T-cell (primary cell): ENCODE results near the gene NPB. TPM values are rescaled to one million over a fixed set of nuclear protein-coding genes. Genes with fewer than 3 reads are reported as not detected.
A peak's percentile ranks its signal among the peaks of the same experiment; 100 is the strongest.

Experiments used
- ATAC-seq, 4 experiments: fragments of 200-7000 bp in 3 of 4; fragments of 150-1000 bp in 1 of 4; cut with Tn5 transposase; replicated peaks in 1 of 4; 1 replicate in 3 of 4; 2 replicates in 1 of 4; pipeline ENCODE4 v1.10.0; 2021; ENCODE audit warnings: moderate library complexity in 3 of 4, mild to moderate bottlenecking in 2 of 4, moderate number of reproducible peaks in 1 of 4
- CTCF ChIA-PET, 2 donors: fragments of 300-600 bp; sonication (Branson Sonifier 250); formaldehyde crosslinking; loops; one replicate each; lab custom pipeline; 2022; ENCODE audit warnings: antibody characterized with exemption in 2 of 2; lab: Charles Lee
- POLR2A ChIA-PET, 2 donors: fragments of 300-600 bp; sonication (Branson Sonifier 250); formaldehyde crosslinking; loops; one replicate each; lab custom pipeline; 2022; ENCODE audit warnings: antibody characterized with exemption in 2 of 2; lab: Charles Lee
- DNase-seq, 35 experiments: peaks; one replicate each; pipeline versions ENCODE4 v3.0.0 to v3.0.0-alpha.2; 2013 to 2023
- H3K27ac ChIP-seq: one replicate; pipeline ENCODE4 v1.5.1; 2013; ENCODE audit warnings: low read length
- H3K27me3 ChIP-seq, 2 experiments: replicated peaks in 1 of 2; 1 replicate in 1 of 2; 2 replicates in 1 of 2; pipeline versions ENCODE4 v1.6.1 to v1.7.0; 2013; ENCODE audit warnings: low read length in 1 of 2, mixed read lengths in 1 of 2; ENCODE audit not compliant: control insufficient read depth in 2 of 2, insufficient read depth in 2 of 2; ENCODE audit errors: extremely low read depth in 1 of 2
- H3K36me3 ChIP-seq, 2 donors: 1 replicate in 1 of 2; 2 replicates in 1 of 2; pipeline versions ENCODE4 v1.6.1 to v1.7.0; 2013; ENCODE audit warnings: low read length in 1 of 2; ENCODE audit not compliant: control insufficient read depth in 2 of 2, insufficient read depth in 1 of 2; ENCODE audit errors: extremely low read depth in 1 of 2
- H3K4me1 ChIP-seq, 2 experiments: 1 replicate in 1 of 2; 2 replicates in 1 of 2; pipeline versions ENCODE4 v1.6.1 to v1.7.0; 2013; ENCODE audit warnings: low read length in 2 of 2, mixed read lengths in 1 of 2; ENCODE audit not compliant: insufficient read depth in 2 of 2, control insufficient read depth in 1 of 2; ENCODE audit errors: extremely low read depth in 1 of 2
- H3K4me3 ChIP-seq, 2 donors: 1 replicate in 1 of 2; 2 replicates in 1 of 2; pipeline versions ENCODE4 v1.5.1 to v1.7.0; 2013; ENCODE audit warnings: mild to moderate bottlenecking in 2 of 2, low read length in 1 of 2, moderate library complexity in 1 of 2; ENCODE audit not compliant: control insufficient read depth in 1 of 2; ENCODE audit errors: extremely low read depth in 1 of 2
- H3K9me3 ChIP-seq: 2 replicates; pipeline ENCODE4 v1.7.0; 2013
- H3K27ac Mint-ChIP-seq, 2 donors: one replicate each; pipeline ENCODE4 v1.8.0; 2020 to 2021; ENCODE audit warnings: mild to moderate bottlenecking in 2 of 2, mixed read lengths in 2 of 2
- H3K27me3 Mint-ChIP-seq, 2 donors: one replicate each; pipeline ENCODE4 v1.8.0; 2021 to 2022; ENCODE audit warnings: mixed read lengths in 2 of 2
- H3K36me3 Mint-ChIP-seq: one replicate; pipeline ENCODE4 v1.8.0; 2021; ENCODE audit warnings: mixed read lengths
- H3K4me1 Mint-ChIP-seq, 3 donors: one replicate each; pipeline ENCODE4 v1.8.0; 2020 to 2022; ENCODE audit warnings: mixed read lengths in 3 of 3, mild to moderate bottlenecking in 1 of 3
- H3K4me3 Mint-ChIP-seq, 3 donors: one replicate each; pipeline ENCODE4 v1.8.0; 2020 to 2022; ENCODE audit warnings: mild to moderate bottlenecking in 3 of 3, mixed read lengths in 3 of 3, moderate library complexity in 3 of 3
- H3K9me3 Mint-ChIP-seq, 3 donors: one replicate each; pipeline ENCODE4 v1.8.0; 2020 to 2022; ENCODE audit warnings: mixed read lengths in 3 of 3
- WGBS: methylation state at CpG from one replicate; pipeline ENCODE4 v1.1.5; 2013; ENCODE audit warnings: missing lambda C conversion rate; ENCODE audit not compliant: insufficient coverage; 5-methylcytosine and 5-hydroxymethylcytosine counted together
- total RNA-seq, 35 experiments: library from RNA in 6 of 35; stranded (reverse) in 6 of 35; fragments of 120-200 nt in 1 of 35; gene quantifications; one replicate each; pipeline versions ENCODE4 v1.2.1 to v1.2.4 and lab custom pipeline; 2013 to 2026

Gene NPB
- total RNA-seq, result under 1 TPM; 0.16 to 0.51 (median 0.41) TPM
- 0.13 TPM for total RNA-seq (2013)
- 0 to 1.0 (median 0.21) reads per million in 29 experiments for total RNA-seq (lab: John Stamatoyannopoulos, UW)

DNA sequence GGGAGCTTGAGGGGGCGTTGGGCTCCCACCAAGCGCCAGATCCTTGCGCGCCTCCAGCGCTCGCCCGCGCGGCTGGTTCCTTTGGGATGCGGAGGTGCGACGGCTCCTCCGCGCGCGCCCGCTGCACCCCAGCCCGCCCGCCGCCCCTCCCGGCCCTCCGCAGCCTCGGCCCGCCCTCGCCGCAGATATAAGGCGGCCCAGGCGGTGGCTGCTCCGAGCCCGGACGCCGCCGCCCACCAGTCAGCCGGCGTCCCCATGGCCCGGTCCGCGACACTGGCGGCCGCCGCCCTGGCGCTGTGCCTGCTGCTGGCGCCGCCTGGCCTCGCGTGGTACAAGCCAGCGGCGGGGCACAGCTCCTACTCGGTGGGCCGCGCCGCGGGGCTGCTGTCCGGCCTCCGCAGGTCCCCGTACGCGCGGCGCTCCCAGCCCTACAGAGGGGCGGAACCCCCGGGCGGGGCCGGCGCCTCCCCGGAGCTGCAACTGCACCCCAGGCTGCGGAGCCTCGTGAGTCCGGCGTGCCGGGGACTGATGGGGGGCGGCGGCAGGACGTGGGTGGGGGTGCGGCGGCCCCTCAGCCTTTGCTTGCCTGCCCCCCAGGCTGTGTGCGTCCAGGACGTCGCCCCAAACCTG is at the start of gene NPB:
TSS of gene NPB (plus strand) at position 216 of the 630 bp plus-strand sequence. CDS start at position 256, 40 bp downstream.
- Histone ChIP-seq H3K9me3 (no peaks in the 10 kb centered on the region), H3K4me3 (peak within 1 kb of the TSS in 1 of 2 donors; percentile 18), H3K27ac (no peak within 1 kb of the TSS), H3K4me1 (peaks cover 0 to 18% of the 10 kb centered on the region in 2 experiments), H3K36me3 (peaks cover 18 to 43% of the 10 kb centered on the region in 2 donors), H3K27me3 (peaks cover 0 to 23% of the 10 kb centered on the region in 2 experiments)
- ChIA-PET CTCF (no interaction called here), POLR2A (no interaction called here)
- Mint-ChIP-seq H3K27ac (no peak within 1 kb of the TSS), H3K9me3 (no peaks in the 10 kb centered on the region), H3K27me3 (peaks cover 8 to 14% of the 10 kb centered on the region in 2 donors), H3K4me1 (peaks cover 6 to 8% (median 6%) of the 10 kb centered on the region in 3 donors), H3K4me3 (peak within 1 kb of the TSS; percentile 7 to 57 (median 9)), H3K36me3 (peaks cover 19% of the 10 kb centered on the region)
- peak; percentile 53 to 67 (median 60) for ATAC-seq
- DNase-seq, result no peak
- 1% methylated on average over 79 of the region's 79 CpGs for WGBS

- no peak for DNase-seq
- H3K36me3 Mint-ChIP-seq, result peaks cover 22% of the 10 kb centered on the region
- peaks cover 7 to 28% (median 27%) of the 10 kb centered on the region in 3 donors for H3K4me1 Mint-ChIP-seq
- WGBS, result 94% methylated on average over 23 of the region's 29 CpGs
- no peak overlapping the region for H3K27ac ChIP-seq
- H3K9me3 Mint-ChIP-seq, result no peaks in the 10 kb centered on the region
- no peaks in the 10 kb centered on the region for H3K27me3 ChIP-seq
- no peaks in the 10 kb centered on the region for H3K27me3 Mint-ChIP-seq
- ATAC-seq, result peak in 2 of 4 experiments; percentile 39 to 50
- H3K9me3 ChIP-seq, result no peaks in the 10 kb centered on the region
- H3K27ac Mint-ChIP-seq, result no peak overlapping the region
- H3K4me3 ChIP-seq, result no peak overlapping the region
- ChIA-PET CTCF (interaction anchor here (0.6 kb wide), 3 partner anchors 118 to 514 kb away, joined by 4 read pairs; partner anchors contain the start of gene SLC25A10 (in 1 of the 2)), POLR2A (interaction anchor here in 1 of 2 donors (0.7 kb wide), 1 partner anchor 152 kb away, joined by 3 read pairs; the partner anchor contains the start of gene MRPL12)
- no peak overlapping the region for H3K4me3 Mint-ChIP-seq
- H3K4me1 ChIP-seq, result peaks cover 7 to 31% of the 10 kb centered on the region in 2 experiments
- peaks cover 13 to 65% of the 10 kb centered on the region in 2 donors for H3K36me3 ChIP-seq
These were observed 46.9 kb upstream of the NPB start for GRCh38 chr17:81854974-81855774.

DNA sequence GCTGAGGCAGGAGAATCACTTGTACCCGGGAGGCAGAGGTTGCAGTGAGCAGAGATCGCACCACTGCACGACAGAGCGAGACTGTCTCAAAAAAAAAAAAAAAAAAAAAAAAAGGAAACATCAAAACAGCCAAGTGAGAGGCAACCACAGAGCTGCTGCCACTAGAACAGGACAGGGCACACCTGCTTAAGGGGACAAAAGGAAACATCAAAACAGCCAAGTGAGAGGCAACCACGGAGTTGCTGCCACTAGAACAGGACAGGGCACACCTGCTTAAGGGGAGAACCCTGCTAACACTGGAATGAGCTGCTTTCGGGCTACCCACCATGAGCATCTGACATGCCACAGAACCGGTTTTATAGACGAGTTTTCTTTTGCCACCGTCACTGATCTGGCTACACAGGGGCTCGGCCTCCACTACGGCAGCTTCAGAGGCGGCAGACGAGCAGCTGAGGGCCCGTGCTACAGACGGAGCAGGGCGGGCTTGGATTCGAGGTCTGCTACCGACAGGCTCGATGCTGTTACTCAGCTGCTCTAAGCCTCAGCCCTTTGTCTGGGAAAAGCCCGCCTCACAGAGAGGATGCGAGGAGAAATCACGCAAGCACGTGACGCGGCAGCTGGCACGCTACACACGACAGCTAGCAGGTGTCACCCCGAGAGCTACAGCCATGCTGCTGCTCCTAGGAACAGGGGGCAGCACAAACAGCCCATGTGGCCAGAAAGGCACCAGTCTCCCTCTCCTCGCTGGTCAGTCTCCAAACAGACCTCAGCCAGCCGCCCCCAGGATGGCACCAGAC is 43.7 kb upstream of the NPB start:
- ATAC-seq (no peak), DNase-seq (no peak)
- H3K9me3 Mint-ChIP-seq, result no peaks in the 10 kb centered on the region
- H3K4me1 Mint-ChIP-seq, result peaks cover 26 to 49% (median 40%) of the 10 kb centered on the region in 3 donors
- POLR2A ChIA-PET, result interaction anchor here in 1 of 2 donors (0.7 kb wide), 1 partner anchor 290 kb away, joined by 14 read pairs; no protein-coding TSS in a partner anchor
- no peak overlapping the region for H3K27ac ChIP-seq
- 88% methylated on average over 27 of the region's 30 CpGs for WGBS
- H3K27me3 ChIP-seq, result no peaks in the 10 kb centered on the region
- CTCF ChIA-PET, result no interaction called here
- peaks cover 10 to 47% of the 10 kb centered on the region in 2 experiments for H3K4me1 ChIP-seq
- no peaks in the 10 kb centered on the region for H3K27me3 Mint-ChIP-seq
- H3K36me3 Mint-ChIP-seq, result peaks cover 20% of the 10 kb centered on the region
- H3K4me3 Mint-ChIP-seq, result peak overlapping the region; percentile 84 to 88 (median 85)
- H3K27ac Mint-ChIP-seq, result no peak overlapping the region
- no peak overlapping the region for H3K4me3 ChIP-seq
- peaks cover 15 to 45% of the 10 kb centered on the region in 2 donors for H3K36me3 ChIP-seq
- H3K9me3 ChIP-seq, result no peaks in the 10 kb centered on the region

DNA sequence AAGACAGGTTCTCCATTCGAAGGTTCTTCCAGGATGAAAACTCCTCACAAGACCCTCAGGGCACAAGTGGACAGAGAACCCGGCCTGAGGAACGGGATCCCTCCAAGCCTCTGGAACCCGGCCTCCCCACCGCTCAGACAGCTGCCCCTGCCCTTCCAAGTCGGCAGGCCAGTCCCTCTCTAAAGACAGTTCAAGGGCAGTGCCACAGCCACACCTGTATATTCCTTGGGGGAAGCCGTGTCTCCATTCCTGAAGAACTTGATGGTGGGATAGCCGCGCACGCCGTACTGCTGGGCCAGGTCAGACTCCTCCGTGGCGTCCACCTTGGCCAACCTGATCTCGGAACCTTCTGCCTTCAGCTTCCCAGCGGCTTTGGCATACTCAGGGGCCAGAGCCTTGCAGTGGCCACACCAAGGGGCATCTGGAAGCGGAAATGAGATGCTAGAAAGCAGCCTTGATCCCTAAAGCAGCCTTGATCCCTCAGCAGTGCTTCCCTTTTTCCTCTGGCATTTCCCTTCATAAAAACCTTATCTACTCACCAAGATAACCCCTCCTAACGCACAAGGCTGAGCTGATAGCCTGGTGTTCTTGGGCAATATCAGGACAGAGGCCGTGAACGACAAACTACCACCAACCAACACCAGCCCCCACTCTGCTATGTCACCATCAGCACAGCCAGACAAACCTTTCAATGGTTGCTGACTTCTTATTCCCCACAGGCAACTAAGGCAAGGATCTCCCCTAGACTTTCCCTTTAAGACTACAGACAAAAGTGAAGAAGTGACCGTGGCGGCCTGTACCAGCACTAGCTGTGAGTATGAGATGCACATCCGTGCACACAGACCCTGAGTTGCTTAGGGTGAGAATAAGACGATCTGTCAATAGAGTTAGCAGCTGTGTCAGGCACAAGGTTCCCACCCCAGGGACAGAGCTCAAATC is 42.8 kb upstream of the NPB start:
- H3K4me3 ChIP-seq, result peak overlapping the region; percentile 51 to 66
- Mint-ChIP-seq H3K36me3 (peaks cover 18% of the 10 kb centered on the region), H3K9me3 (no peaks in the 10 kb centered on the region), H3K27ac (peak overlapping the region; percentile 82 to 83), H3K27me3 (no peaks in the 10 kb centered on the region), H3K4me3 (peak overlapping the region; percentile 84 to 88 (median 85)), H3K4me1 (peaks cover 30 to 53% (median 46%) of the 10 kb centered on the region in 3 donors)
- no peak for ATAC-seq
- no peaks in the 10 kb centered on the region for H3K27me3 ChIP-seq
- ChIA-PET POLR2A (interaction anchor here (0.5 kb wide), 2 partner anchors 14 to 26 kb away, joined by 3 to 8 read pairs; partner anchors contain the start of gene MCRIP1 (in 1 of the 2)), CTCF (no interaction called here)
- 80% methylated on average over 18 of the region's 23 CpGs for WGBS
- no peaks in the 10 kb centered on the region for H3K9me3 ChIP-seq
- peaks cover 11 to 43% of the 10 kb centered on the region in 2 donors for H3K36me3 ChIP-seq
- H3K27ac ChIP-seq, result peak overlapping the region; percentile 6
- H3K4me1 ChIP-seq, result peaks cover 10 to 52% of the 10 kb centered on the region in 2 experiments
- no peak for DNase-seq

DNA sequence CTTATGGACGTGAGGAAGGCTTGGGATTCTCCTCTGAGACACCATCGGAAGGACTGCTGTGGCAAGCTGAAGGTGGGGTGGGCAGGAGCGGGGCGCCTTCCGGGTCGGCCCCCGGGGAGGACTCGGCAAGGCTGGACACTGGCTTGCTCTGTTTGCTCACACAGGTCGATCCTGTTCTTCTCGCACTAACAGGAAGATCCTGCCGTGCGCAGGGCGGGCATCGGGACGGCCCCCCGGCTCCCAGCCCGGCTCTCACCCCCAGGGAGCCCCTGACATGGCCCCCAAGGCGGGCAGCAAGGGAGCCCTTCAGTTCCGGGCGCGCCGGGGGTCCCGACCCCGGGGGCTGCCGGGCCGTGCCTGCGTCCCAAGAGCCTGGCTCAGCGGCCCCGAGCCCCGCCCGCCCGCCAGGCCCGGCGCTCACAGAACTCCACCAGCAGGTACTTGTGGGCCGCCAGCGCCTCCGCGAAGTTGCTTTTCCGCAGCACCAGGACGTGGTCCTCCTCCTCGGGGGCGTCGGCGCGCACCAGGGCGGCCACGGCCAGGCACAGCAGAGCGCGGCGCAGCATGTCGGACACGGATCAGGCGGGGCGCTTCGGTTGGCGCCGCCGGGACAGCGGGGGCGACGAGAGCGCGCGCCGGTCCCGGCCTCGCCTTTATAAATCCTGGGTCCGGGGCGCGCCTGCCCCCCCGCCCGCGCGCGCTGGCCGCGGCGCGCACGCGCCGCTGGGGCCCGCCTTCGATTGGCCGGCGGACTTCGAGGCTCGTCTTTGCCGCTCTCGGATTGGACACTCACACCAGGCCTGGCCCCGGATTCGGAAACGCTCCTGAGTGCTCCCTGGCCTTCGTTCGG is 41.9 kb upstream of the NPB start, which contains the start of gene P4HB:
TSS of gene P4HB (minus strand) at position 630 of the 850 bp plus-strand sequence. CDS start at position 566, 64 bp downstream.
- WGBS, result under 1% methylated on average over 93 of the region's 95 CpGs
- ATAC-seq, result peak in 3 of 4 experiments; percentile 27 to 29 (median 27)

More for the DNA sequence above, 41.9 kb upstream of the NPB start, which contains the start of gene P4HB:
- ChIA-PET CTCF (no interaction called here), POLR2A (interaction anchor here in 1 of 2 donors (0.5 kb wide), 1 partner anchor 13 kb away, joined by 8 read pairs; no protein-coding TSS in a partner anchor)
- no peaks in the 10 kb centered on the region for H3K27me3 Mint-ChIP-seq
- peaks cover 18% of the 10 kb centered on the region for H3K36me3 Mint-ChIP-seq
- peak within 1 kb of the TSS; percentile 67 to 71 for H3K4me3 ChIP-seq
- H3K9me3 ChIP-seq, result no peaks in the 10 kb centered on the region
- peaks cover 16 to 34% of the 10 kb centered on the region in 2 donors for H3K36me3 ChIP-seq
- no peaks in the 10 kb centered on the region for H3K27me3 ChIP-seq
- DNase-seq, result peak in 1 of 35 experiments; percentile 11
- H3K4me1 ChIP-seq, result peaks cover 10 to 52% of the 10 kb centered on the region in 2 experiments
- H3K4me1 Mint-ChIP-seq, result peaks cover 30 to 53% (median 46%) of the 10 kb centered on the region in 3 donors
- H3K4me3 Mint-ChIP-seq, result peak within 1 kb of the TSS; percentile 84 to 88 (median 85)
- peak within 1 kb of the TSS; percentile 90 to 91 for H3K27ac Mint-ChIP-seq
- peak within 1 kb of the TSS; percentile 92 for H3K27ac ChIP-seq
- no peaks in the 10 kb centered on the region for H3K9me3 Mint-ChIP-seq
